G401 (cell line): ENCODE measurements around the gene KAT8. TPM values are rescaled to one million over a fixed set of nuclear protein-coding genes. Genes with fewer than 3 reads are reported as not detected.

Experiments
- DNase-seq: peaks from one replicate; pipeline ENCODE4 v3.0.0-alpha.2; 2015; ENCODE audit warnings: low spot score
- in situ Hi-C: cut with HindIII; loops from 2 replicates; pipeline ENCODE4 v1.10.0; 2016; ENCODE audit warnings: low sequenced_read_pairs, mixed read lengths
- total RNA-seq: library from RNA; depleted of rRNA; stranded (reverse); fragments of >200 nt; shearing (Covaris generic); gene quantifications from 2 replicates; pipeline ENCODE4 v1.2.3, GENCODE V29; 2014

Gene KAT8
- total RNA-seq, 1 experiment from 2014 or later, result 86.9 TPM

DNA sequence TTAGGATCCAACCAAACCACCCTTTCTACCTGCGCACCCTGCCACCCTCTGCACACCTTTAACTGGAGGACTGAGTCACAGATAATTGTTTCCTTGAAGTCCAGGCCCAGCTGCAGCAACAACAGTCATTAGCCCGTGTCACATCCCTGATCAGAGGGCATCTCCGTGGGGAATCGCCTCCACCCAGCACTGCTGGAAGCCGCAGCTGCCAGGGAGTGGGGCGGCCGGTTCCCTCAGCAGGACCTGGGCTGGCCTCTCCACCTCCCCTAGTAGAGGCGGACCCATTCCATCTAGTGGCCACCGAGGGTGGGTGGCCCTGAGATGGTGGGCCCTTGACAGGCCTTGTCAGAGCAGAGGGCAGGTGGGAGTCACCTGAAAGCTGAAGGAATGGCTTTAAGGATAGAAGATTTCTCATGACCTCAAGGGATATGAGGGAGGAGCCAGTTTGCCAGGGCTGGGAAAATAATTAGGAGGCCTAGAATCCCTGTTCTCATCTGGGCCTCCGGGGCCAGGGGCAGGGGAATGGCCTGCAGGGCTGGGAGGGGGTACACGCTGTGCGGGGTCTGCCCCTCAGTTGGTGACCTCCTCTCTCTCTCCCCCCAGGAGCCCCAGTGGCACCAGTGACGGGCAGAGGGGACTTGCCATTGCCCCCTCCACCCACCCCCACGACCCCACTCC, 35.0 kb upstream of the KAT8 start:
- no peak for DNase-seq
- in situ Hi-C loops, result no loop called here

DNA sequence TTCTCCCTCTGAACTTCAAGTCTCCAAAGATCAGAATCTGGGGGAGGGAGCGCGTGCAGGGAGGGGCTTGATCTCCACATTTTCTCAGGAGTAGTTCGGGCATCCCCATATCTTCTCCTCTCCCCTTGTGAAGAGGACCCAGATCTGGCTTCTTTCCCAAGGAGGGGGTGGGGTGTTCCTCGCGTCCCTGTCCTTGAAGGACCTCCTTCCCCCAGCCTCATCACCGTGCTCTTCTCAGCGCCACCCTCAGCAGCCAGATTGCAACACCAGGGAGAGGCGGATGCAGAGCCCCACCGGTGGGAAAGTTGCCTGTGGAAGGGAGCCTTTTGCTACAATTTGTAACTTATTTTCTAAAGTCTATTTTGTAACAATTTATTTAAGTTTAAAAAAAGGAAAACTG, 34.4 kb upstream of the KAT8 start:
- no peak for DNase-seq
- in situ Hi-C loops, result no loop called here

DNA sequence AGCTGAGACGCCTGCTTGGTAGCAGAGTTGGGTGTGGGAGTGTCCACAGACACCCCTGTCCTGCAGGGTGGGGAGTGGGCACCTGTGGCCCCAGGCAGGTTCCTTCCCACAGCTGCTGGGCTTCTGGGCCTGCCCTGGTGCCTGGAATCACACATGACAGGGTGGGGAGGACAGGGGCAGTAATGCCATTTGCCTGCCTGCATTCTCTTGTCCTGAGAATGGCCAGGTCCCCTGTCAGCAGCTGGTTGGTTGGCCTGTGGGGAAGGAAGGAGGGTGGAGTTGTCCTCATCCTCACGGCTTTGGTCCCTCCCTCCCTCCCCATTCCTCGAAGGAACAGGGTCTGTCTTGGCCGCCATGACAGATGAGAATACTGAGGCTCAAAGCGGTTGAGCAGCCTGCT, 33.9 kb upstream of the KAT8 start:
- DNase-seq, result no peak

DNA sequence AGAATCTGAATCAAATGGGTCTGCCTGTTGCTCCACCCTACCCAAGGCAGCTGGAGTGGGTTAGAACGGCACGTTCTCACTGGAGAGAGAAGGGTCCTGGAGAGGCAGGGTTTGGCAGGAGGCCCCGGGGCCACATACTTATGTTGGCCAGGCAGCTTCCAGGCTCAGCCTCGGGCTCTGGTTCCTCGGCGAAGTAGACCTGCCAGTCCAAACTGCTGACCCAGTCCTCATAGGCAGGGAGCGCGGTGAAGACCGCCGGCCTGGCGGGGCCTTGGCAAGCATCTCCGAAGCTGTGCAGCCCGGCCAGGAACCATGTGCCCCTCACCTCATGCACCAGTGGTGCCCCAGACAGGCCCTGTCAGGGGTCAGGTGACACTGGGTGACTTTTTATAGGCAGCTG, 33.5 kb upstream of the KAT8 start:
- DNase-seq, result no peak
- in situ Hi-C loops, result no loop called here

More for the DNA sequence above, 33.9 kb upstream of the KAT8 start:
- in situ Hi-C loops, result no loop called here

DNA sequence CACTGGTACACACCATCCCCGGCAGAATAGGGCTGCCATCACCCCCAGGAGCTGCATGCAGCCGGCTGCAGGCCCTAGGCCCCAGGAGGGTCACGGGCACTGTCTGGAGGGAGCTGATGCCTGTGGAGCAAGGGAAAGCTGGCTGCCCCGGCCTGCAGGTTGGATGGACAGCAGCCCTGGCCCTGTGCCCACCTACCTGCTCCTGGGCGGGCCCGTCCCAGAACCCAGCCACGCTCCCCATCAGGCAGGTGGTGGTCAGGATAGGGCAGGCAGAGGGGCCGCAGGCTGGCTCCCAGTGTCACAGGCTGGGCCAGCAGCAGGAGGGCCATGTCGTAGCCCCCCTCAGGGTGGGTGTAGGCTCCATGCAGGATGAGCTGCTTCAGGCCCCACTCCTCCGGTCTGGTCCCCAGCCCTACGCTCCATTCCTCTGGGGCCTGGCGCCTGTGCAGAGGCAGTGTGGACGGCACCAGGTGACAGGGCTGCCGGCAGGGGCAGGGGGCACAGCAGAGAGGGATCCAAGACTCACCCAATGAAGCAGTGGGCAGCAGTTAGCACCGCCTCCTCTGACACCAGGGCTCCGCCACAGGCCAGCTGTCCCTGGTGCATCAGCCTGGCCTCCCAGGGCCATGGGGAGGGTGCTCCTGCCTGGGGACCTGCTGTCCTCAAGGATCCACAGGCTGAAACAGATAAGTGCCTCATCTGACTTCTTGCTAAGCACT, 32.7 kb upstream of the KAT8 start:
- in situ Hi-C loops, result no loop called here
- DNase-seq, result no peak

DNA sequence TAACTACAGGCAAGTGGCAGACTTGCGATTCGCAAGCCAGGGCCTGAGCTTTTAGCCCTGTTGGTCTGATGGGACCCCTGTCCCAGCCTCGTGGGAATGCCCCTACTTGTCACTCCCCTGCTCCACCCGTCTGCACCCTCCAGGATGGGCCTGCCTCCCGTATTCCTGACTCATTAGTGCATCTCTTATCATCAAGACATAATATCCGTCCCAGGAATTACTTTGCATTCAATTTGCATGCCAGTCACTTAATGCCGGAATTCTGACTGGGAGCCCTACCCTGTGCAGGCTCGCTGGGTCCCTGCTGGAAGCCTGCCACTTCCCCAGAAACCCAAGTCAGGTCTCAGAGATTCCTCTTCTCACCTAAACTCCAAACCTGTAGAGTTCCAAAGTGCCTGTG, 32.1 kb upstream of the KAT8 start:
- in situ Hi-C loops, result no loop called here
- DNase-seq, result no peak

DNA sequence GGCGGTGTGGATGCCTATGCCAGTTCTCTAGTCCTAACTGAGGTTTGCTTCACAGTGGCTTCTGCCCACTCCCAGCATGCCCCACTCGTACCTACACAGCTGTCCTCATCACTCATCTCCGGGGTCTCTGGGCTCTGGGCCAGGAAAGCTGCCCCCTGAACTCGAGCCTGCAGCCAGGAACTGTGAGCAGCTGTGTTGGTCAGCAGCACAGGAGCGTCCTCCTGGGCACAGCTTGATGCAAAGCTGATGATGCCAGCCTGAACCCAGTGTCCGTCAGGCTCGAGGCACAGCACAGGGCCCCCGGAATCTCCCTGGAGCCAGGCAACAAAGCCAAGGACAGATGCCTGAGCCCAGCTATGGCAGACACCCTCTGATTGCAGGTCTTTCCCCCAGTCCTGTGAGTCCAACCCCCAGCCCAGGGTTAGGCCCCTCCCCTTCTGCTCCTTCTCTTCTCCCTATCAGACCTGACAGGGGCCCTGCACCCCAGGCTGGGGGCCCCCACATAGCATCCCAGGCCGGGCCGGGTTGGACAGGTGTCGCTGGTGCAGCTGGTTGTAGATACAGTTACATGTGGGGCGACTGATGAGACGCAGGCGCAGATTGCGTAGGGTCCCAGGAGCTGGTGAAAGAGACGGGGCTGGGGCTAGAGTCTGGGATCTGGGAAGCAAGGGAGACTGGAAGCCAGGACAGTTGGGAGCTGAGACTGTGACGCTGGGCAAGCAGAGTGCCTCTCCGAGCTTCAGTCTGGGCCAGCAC, 31.4 kb upstream of the KAT8 start:
- no peak for DNase-seq
- in situ Hi-C loops, result no loop called here

DNA sequence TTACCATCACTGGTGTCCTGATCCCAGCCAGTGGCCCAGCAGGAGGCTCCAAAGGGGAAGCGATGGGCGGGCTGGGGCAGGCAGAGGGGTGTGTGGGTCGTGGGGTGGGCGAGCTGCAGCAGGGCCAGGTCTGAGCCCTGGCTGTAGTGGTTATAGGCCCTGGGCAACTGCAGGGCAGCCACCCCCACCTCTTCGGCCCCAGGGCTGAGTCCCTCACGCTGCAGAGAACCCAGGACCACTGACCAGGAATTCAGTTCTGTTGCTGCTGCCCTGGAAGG, 30.9 kb upstream of the KAT8 start:
- in situ Hi-C loops, result no loop called here
- DNase-seq, result no peak

DNA sequence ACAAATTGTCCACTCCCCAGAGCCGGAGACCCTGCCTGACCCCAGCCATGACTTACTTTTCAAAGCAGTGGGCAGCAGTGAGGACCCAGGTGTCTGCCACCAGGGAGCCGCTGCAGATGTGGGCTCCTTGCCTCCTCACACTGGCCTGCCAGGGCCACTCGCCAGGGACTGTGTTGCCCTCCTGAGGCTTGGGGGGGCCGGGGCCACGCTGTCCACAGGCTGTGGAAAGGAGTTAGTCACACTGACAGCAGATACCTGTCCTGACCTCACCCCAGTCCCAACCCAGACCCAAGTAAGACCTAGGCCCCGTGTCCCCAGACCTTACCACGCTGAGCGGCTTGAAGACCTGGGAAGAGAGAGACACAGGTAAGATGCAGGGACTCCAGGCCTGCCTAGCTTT, 30.0 kb upstream of the KAT8 start:
- in situ Hi-C loops, result no loop called here
- no peak for DNase-seq

DNA sequence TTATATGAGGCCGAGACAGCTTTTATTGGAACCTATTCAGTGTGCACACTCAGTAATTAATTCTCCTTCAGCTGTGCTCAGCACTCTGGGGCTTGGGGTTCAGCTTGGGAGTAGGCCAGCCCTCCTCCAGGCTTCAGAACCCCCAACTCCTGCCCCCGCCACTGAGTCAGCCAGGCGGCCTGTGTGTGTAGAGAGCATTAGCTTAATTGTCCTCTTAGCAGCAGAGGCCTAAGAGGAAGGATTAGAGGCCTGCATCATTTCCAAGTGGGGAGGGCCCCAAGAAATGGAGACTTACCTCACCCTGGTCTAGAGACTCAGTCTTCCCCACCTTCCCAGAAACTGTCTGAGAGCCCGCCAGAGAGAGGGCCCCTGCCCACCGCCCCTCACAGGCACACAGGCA, 29.5 kb upstream of the KAT8 start:
- in situ Hi-C loops, result no loop called here
- no peak for DNase-seq

DNA sequence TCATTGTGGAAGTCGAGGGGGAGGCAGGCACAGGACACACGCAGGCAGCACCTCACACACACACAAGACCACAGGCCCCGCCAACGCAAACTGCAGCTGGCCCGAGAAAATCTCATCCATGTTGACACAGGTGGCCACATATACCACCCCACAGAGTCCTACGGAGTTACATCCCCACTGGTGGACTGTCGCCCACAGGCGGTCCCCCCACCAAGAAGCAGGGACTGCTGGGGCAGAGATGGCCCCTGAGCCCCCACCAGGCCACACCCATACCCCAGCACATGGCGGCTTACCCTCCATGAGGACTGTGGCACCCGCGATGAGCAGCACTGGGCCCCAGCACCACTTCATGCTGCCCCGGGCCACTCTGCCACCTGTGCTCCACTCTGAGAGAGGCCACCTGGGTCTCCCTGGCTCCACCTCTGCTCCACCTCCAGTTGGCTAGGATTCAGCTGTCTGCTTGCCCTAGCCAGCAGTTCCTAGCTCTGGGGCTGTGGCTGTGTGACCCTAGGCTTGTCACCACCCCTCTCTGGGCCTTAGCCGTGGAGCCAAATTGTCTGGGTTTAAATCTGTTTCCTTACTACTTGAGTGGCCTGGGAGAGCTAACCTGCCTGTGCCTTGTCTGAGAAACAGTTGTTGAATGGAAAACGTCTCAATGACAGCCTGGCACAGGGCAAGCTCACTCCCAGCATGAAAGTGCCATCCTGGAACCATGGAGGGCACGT, 28.8 kb upstream of the KAT8 start, which contains the start of gene PRSS53:
TSS of gene PRSS53 (minus strand) at position 485 of the 725 bp plus-strand sequence. CDS start at position 351, 134 bp downstream.
- in situ Hi-C loops, result no loop called here
- DNase-seq, result no peak

DNA sequence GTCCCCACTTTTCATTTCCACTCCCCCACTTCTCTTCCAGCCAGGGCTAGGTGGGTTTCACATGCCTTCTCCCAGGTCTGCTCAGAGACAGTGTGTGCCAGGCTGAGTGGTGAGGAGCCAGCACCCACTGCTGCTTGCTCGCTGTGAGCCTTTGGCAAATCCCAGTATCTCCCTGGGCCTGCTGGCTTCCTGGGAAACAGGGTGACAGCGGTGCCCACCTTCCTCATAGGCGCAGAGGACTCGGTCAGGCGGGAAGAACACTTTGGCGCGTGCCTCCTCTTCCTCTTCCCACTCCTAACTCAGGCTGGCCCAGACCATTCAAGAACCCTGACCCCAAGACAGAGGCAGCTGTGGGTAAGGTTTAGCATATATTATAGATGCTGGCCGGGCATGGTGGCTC, 28.3 kb upstream of the KAT8 start:
- in situ Hi-C loops, result no loop called here
- DNase-seq, result no peak

DNA sequence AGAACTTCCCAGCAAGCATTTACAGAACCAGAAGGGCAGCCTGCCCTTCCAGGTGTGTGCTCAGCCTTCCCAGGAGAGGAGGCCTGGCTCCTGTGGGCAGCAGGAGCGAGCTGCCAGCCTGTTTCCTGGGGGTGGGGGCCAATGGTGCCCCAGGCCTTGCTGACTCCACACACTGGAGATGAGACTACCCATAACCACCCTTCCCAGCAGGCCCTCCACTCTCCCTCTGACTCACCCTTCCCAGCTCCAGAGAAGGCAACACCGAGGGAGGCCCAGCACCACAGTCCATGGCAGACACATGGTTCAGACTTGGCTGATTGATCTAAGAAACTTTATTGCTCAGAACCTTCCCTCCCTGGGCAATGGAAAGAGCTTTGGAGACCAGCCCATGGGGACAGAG, 26.9 kb upstream of the KAT8 start:
- no peak for DNase-seq

DNA sequence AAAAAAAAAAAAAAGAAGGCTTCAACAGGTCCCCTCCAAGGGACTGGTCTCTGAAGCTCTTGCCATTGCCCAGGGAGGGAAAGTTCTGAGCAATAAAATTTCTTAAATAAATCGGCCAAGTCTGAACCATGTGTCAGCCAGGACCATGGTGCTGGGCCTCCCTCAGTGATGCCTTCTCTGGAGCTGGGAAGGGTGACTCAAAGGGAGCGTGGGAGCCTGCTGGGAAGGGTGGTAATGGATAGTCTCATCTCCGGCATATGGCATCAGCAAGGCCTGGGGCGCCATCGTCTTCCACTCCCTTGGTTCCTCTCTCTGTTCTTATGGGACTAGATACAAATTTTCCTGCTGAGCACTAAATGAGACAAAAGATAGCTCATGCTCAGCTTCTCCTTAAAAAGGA, 25.1 kb upstream of the KAT8 start:
- no peak for DNase-seq
- in situ Hi-C loops, result no loop called here

More for the DNA sequence above, 26.9 kb upstream of the KAT8 start:
- in situ Hi-C loops, result no loop called here

DNA sequence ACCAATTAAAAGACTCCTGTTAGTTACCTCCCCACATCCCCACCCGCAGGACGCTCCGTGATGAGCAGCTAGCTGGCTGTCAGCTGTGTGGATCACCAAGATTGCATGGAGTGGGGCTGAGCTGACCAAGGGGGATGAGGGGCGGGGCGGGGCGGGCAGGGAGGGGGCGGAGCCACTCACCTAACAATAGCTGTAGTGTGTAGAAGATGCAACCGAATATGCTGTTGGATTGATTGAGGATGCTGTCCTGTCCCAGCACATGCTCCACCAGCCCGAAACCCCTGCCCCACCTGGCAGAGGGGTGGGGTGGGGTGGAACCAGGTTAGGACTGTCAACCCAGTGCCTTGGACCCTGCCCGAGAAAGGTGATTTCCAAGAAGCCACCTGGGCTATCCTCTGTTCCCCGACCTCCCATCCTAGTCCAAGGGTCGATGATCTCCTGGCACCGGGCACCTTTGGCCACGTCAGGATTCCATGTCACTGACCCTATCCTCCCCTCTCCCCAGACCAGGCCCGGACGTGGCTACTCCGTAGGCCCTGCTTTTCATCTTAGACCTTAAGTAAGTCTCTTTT, 24.2 kb upstream of the KAT8 start:
- peak; percentile 33 for DNase-seq
- in situ Hi-C loops, result no loop called here

DNA sequence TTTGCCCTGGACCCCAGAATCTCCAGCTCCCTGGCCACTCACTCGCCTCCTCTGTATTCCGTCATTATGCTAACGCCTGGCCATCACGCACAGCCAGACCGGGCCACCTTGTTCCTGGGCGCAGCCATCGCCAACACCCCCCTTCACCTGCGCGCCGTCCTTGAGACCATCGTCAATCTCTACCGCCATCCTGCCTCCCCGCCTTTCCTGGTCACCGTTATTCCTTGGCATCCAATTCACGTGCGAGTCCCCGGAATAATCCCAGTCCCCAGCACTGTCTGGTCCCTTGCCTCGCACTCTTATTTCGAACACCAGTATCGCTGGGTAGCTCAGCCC, 23.4 kb upstream of the KAT8 start:
- peak; percentile 46 for DNase-seq
- in situ Hi-C loops, result no loop called here

DNA sequence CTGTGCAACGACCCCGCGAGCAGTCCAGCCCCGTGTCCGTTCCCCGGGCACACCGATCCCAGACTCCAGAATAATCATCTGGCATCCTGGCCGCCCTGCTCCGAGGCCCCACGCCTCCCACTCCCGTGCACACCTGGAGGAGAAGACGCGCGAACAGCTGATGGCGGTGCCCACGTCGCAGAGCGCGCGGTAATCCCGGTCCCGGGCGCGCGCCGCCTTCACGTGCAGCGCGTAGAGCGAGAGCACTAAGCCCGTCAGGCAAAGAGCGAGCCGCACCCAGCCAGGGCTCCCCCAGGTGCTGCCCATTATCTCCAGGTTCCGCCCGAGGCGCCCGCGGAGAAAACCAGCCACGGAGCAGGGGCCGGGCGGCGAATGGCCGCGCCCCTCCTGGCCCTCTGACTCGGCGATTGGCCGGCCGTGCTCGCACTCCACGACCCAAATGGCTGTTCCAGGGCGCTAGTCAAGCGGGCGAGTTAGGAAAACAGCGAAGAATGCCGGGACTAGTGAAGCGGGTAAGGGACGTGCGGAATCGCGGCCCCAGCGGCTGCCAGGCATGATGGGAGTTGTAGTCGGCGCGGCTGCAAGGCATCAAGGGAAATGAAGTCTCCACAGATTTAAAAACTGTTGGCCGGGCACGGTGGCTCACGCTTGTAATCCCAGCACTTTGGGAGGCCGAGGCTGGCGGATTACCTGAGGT, 22.9 kb upstream of the KAT8 start, which contains the start of gene VKORC1:
TSS of gene VKORC1 (minus strand) at position 374 of the 697 bp plus-strand sequence. CDS start at position 306, 68 bp downstream.
- DNase-seq, result peak; percentile 98
- in situ Hi-C loops, result no loop called here

DNA sequence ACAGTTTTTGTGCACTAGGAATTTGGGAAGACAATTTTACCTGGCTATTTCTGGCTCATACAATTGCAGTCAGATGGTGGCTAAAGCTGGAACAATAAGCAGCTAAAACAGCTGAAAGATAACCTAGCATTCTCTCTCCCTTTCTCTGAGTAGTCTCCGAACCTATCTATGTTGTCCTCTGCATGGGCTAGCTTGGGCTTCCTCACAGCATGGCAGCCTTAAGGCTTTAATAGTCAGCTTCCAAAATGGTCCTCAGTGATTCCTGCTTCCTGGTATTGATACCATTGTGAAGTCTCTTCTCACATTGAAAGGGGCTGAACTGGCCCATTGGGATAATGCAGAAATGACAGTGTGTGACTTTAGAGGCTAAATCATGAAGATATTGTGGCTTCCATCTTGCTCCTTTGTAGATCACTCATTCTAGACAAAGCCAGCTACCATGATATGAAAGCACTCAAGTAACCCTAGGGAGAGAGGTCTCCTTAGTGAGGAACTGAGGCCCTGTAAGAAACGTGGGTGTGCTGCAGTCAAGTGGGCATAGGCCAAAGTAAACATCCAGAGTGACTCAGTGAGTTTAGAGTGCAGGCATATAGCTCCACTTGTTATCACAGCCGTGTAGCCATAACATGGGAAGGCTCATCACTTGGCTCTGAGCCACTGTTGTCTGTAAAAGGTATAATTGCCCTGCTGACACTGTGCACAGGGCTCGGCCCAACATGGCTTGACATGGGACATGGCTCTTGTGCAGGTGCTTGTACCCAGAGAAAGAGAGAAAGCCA, 17.4 kb upstream of the KAT8 start:
- DNase-seq, result no peak
- in situ Hi-C loops, result no loop called here
